Fibroblast of lung (primary cell): Measurements from ENCODE around the gene ECT2. TPM values are rescaled to one million over a fixed set of nuclear protein-coding genes. Genes with fewer than 3 reads are reported as not detected.

ENCODE experiments used
- DNase-seq, 2 donors: peaks; one replicate each; pipeline versions ENCODE4 v3.0.0 to v3.0.0-alpha.2; 2010; ENCODE audit warnings: low read depth in 2 of 2
- H2AFZ ChIP-seq: 2 replicates; pipeline ENCODE4 v1.5.1; 2012; ENCODE audit warnings: low read length, control low read depth, inconsistent platforms
- H3K27ac ChIP-seq: 2 replicates; pipeline ENCODE4 v1.5.1; 2011; ENCODE audit warnings: low read length, control low read depth; ENCODE audit not compliant: insufficient read depth
- H3K27me3 ChIP-seq: 2 replicates; pipeline ENCODE4 v1.5.1; 2011; ENCODE audit warnings: mild to moderate bottlenecking, low read length; ENCODE audit not compliant: control insufficient read depth, insufficient read depth
- H3K36me3 ChIP-seq: 2 replicates; pipeline ENCODE4 v1.5.1; 2011; ENCODE audit warnings: low read length; ENCODE audit not compliant: control insufficient read depth, insufficient read depth
- H3K4me1 ChIP-seq: 2 replicates; pipeline ENCODE4 v1.5.1; 2011; ENCODE audit warnings: low read length; ENCODE audit not compliant: control insufficient read depth, insufficient read depth; ENCODE audit errors: extremely low read depth
- H3K4me2 ChIP-seq: 2 replicates; pipeline ENCODE4 v1.5.1; 2011; ENCODE audit warnings: low read length, control low read depth; ENCODE audit not compliant: insufficient read depth; ENCODE audit errors: extremely low read depth
- H3K4me3 ChIP-seq, 4 experiments: fragments of 200-600 bp in 1 of 4; sonication (generic) in 1 of 4; replicated peaks in 1 of 4; 2 replicates each; pipeline ENCODE4 v1.5.1; 2011 to 2016; ENCODE audit warnings: low read length in 4 of 4, low read depth in 3 of 4, mild to moderate bottlenecking in 3 of 4, control low read depth in 2 of 4, inconsistent platforms in 1 of 4, mixed read lengths in 1 of 4; ENCODE audit not compliant: insufficient read depth in 1 of 4; ENCODE audit errors: control extremely low read depth in 1 of 4
- H3K79me2 ChIP-seq: 2 replicates; pipeline ENCODE4 v1.5.1; 2012; ENCODE audit warnings: mild to moderate bottlenecking, low read length, inconsistent platforms; ENCODE audit not compliant: control insufficient read depth, insufficient read depth
- H3K9ac ChIP-seq: 2 replicates; pipeline ENCODE4 v1.5.1; 2011; ENCODE audit warnings: mild to moderate bottlenecking, low read length, control low read depth; ENCODE audit not compliant: insufficient read depth
- H3K9me3 ChIP-seq: 2 replicates; pipeline ENCODE4 v1.5.1; 2012; ENCODE audit warnings: low read depth, low read length; ENCODE audit not compliant: control insufficient read depth, insufficient read depth
- H4K20me1 ChIP-seq: 2 replicates; pipeline ENCODE4 v1.5.1; 2011; ENCODE audit warnings: low read length; ENCODE audit not compliant: control insufficient read depth, insufficient read depth; ENCODE audit errors: extremely low read depth
- EZH2 ChIP-seq: IDR thresholded peaks from 2 replicates; pipeline ENCODE4 v1.5.1; 2012; ENCODE audit warnings: low read length, control low read depth, mild to moderate bottlenecking; ENCODE audit errors: missing control alignments
- polyA plus RNA-seq, 2 donors: library from polyadenylated mRNA; depleted of rRNA in 1 of 2; stranded (reverse) in 1 of 2; unstranded in 1 of 2; fragments of >200 nt; gene quantifications; 2 replicates each; pipeline ENCODE4 v1.2.1, GENCODE V29; 2011 to 2012; ENCODE audit warnings: missing spikeins in 1 of 2
- total RNA-seq: library from RNA; depleted of rRNA; stranded (reverse); fragments of >200 nt; gene quantifications from 2 replicates; pipeline ENCODE4 v1.2.1, GENCODE V29; 2014
- TF ChIP-seq, protein P1 (sequence below), 2 donors: IDR thresholded peaks in 1 of 2; conservative IDR thresholded peaks in 1 of 2; 1 replicate in 1 of 2; 2 replicates in 1 of 2; pipeline ENCODE4 v1.5.1; 2011 to 2012; ENCODE audit warnings: low read length in 2 of 2, control low read depth in 1 of 2, inconsistent platforms in 1 of 2, low read depth in 1 of 2, mild to moderate bottlenecking in 1 of 2

Gene ECT2
- total and polyA plus RNA-seq, 2 donors (not counting 1 experiment from before 2014, with no cell fraction given): 20.5 to 34.5 TPM

DNA sequence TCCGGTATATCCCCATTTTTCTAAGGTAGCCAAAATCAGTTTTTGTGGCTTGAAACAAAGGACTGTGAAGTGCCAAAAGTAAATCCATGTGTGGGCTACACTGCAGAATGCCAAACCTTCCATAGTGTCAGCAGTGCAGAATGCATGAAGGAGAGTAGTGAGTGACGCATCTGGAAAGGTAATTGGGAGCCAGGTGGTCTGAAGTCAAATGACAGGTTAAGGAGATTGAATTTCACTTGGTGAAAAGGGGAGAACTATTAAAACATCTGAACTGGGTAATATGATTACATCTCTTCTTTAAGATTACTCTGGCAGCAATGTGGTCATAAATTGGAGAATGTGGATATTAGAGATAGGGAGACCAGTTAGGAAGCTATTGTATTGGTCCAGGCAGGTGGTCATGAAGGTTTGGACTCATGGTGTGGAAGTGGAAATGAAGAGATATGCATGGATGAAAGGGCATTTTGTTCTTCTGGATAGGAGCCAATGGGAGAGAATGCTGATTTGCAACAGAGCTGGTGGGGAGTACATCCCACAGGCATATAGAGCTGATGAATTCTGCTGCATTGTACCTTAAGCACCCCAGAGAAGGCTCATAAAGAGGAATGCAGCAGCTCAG, 118.2 kb downstream of the ECT2 start:
- no peaks in the 10 kb centered on the region for H3K9me3 ChIP-seq
- no peak overlapping the region for H3K4me2 ChIP-seq
- no peak overlapping the region for H3K9ac ChIP-seq
- no peak overlapping the region for H3K4me3 ChIP-seq
- H4K20me1 ChIP-seq: no peaks in the 10 kb centered on the region
- DNase-seq: no peak
- no peaks in the 10 kb centered on the region for H3K36me3 ChIP-seq
- no peaks in the 10 kb centered on the region for H3K79me2 ChIP-seq
- H3K4me1 ChIP-seq: no peaks in the 10 kb centered on the region
- TF ChIP-seq, protein P1, sequence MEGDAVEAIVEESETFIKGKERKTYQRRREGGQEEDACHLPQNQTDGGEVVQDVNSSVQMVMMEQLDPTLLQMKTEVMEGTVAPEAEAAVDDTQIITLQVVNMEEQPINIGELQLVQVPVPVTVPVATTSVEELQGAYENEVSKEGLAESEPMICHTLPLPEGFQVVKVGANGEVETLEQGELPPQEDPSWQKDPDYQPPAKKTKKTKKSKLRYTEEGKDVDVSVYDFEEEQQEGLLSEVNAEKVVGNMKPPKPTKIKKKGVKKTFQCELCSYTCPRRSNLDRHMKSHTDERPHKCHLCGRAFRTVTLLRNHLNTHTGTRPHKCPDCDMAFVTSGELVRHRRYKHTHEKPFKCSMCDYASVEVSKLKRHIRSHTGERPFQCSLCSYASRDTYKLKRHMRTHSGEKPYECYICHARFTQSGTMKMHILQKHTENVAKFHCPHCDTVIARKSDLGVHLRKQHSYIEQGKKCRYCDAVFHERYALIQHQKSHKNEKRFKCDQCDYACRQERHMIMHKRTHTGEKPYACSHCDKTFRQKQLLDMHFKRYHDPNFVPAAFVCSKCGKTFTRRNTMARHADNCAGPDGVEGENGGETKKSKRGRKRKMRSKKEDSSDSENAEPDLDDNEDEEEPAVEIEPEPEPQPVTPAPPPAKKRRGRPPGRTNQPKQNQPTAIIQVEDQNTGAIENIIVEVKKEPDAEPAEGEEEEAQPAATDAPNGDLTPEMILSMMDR (conservative IDR thresholded peaks at IDR 0.05 in 1 of 2, IDR thresholded peaks at IDR 0.05 in 1 of 2; ENCODE audit: low read depth in 1 of 2, low read length in 2 of 2): no peak
- TF ChIP-seq EZH2: no peak
- no peak overlapping the region for H3K27ac ChIP-seq
- H2AFZ ChIP-seq: no peak overlapping the region
- H3K27me3 ChIP-seq: no peaks in the 10 kb centered on the region

GRCh38 chr3:172869368-172869771, 118.8 kb downstream of the ECT2 start:
- Histone ChIP-seq H3K79me2 (no peaks in the 10 kb centered on the region), H2AFZ (no peak overlapping the region), H3K27me3 (no peaks in the 10 kb centered on the region), H3K4me2 (no peak overlapping the region), H3K27ac (no peak overlapping the region), H3K9ac (no peak overlapping the region), H3K9me3 (no peaks in the 10 kb centered on the region), H4K20me1 (no peaks in the 10 kb centered on the region), H3K36me3 (no peaks in the 10 kb centered on the region), H3K4me3 (no peak overlapping the region), H3K4me1 (no peaks in the 10 kb centered on the region)
- TF ChIP-seq EZH2: no peak
- TF ChIP-seq, protein P1 (conservative IDR thresholded peaks at IDR 0.05 in 1 of 2, IDR thresholded peaks at IDR 0.05 in 1 of 2; ENCODE audit: low read depth in 1 of 2, low read length in 2 of 2): no peak
- peak in 1 of 2 donors; percentile 68 for DNase-seq

GRCh38 chr3:172869784-172870518, 119.4 kb downstream of the ECT2 start:
- Histone ChIP-seq H3K36me3 (no peaks in the 10 kb centered on the region), H3K27me3 (no peaks in the 10 kb centered on the region), H3K79me2 (no peaks in the 10 kb centered on the region), H3K4me3 (no peak overlapping the region), H4K20me1 (no peaks in the 10 kb centered on the region), H2AFZ (no peak overlapping the region), H3K4me1 (no peaks in the 10 kb centered on the region), H3K9me3 (no peaks in the 10 kb centered on the region), H3K9ac (no peak overlapping the region), H3K27ac (no peak overlapping the region), H3K4me2 (no peak overlapping the region)
- no peak for DNase-seq
- no peak for TF ChIP-seq EZH2
- TF ChIP-seq, protein P1 (conservative IDR thresholded peaks at IDR 0.05 in 1 of 2, IDR thresholded peaks at IDR 0.05 in 1 of 2; ENCODE audit: low read depth in 1 of 2, low read length in 2 of 2): no peak

Other genes with a start within 250 kb of the ECT2 start
- gene TNFSF10, start 227.3 kb upstream of the ECT2 start, total RNA-seq: 1.5 and 4.3 TPM in 2 replicates
- gene TNFSF10, start 227.3 kb upstream of the ECT2 start, polyA plus RNA-seq: 0.81 and 1.3 TPM in 2 replicates
- gene NCEH1, start 39.7 kb upstream of the ECT2 start, total RNA-seq: 3.1 and 9.9 TPM in 2 replicates
- 11.4 and 42.4 TPM in 2 replicates for gene NCEH1, start 39.7 kb upstream of the ECT2 start, polyA plus RNA-seq